Hematopoietic multipotent progenitor cell treated with erythropoietin and hydrocortisone succinate and interleukin-3 and kit ligand, for 17 days (in vitro differentiated cells): Measurements from ENCODE around the gene EMC8.
A peak's percentile ranks its signal among the peaks of the same experiment; 100 is the strongest.
"Not testable (repeated sequence)": the region's sequence is repeated elsewhere in the genome, so short reads cannot be mapped to it uniquely, and the experiment has no call there.

Experiments used
- DNase-seq: peaks from one replicate; pipeline ENCODE4 v3.0.0-alpha.2; 2015; ENCODE audit warnings: low spot score

Gene EMC8

GRCh38 chr16:85799497-85800320, at the start of gene EMC8, which contains the start of gene COX4I1:
EMC8 (minus strand) TSS chr16:85799544; CDS start chr16:85799295, 249 bp downstream.
COX4I1 (plus strand) TSS chr16:85799695; CDS start chr16:85801206, 1,511 bp downstream.
- peak; percentile 88 for DNase-seq

- no peak for DNase-seq
Measured at GRCh38 chr16:85848986-85849385, 49.6 kb upstream of the EMC8 start.

- no peak for DNase-seq
Measured at GRCh38 chr16:85847681-85848601, 48.6 kb upstream of the EMC8 start.

GRCh38 chr16:85847036-85847435, 47.7 kb upstream of the EMC8 start:
- DNase-seq = no peak

- DNase-seq = no peak
Measured at GRCh38 chr16:85846461-85846860, 47.1 kb upstream of the EMC8 start.

GRCh38 chr16:85845266-85845665, 45.9 kb upstream of the EMC8 start:
- DNase-seq = no peak

GRCh38 chr16:85844786-85845185, 45.4 kb upstream of the EMC8 start:
- DNase-seq = no peak

- DNase-seq = no peak
Measured at GRCh38 chr16:85844169-85844481, 44.8 kb upstream of the EMC8 start.

- DNase-seq = no peak
Measured at GRCh38 chr16:85843471-85844168, 44.3 kb upstream of the EMC8 start.

GRCh38 chr16:85842848-85843247, 43.5 kb upstream of the EMC8 start:
- DNase-seq = no peak

- no peak for DNase-seq
Measured at GRCh38 chr16:85842435-85842834, 43.1 kb upstream of the EMC8 start.

- DNase-seq = no peak
Measured at GRCh38 chr16:85840801-85841200, 41.5 kb upstream of the EMC8 start.

GRCh38 chr16:85840395-85840794, 41.1 kb upstream of the EMC8 start:
- DNase-seq = no peak

GRCh38 chr16:85839681-85840240, 40.4 kb upstream of the EMC8 start:
- DNase-seq = no peak

GRCh38 chr16:85838876-85839585, 39.7 kb upstream of the EMC8 start:
- no peak for DNase-seq

- no peak for DNase-seq
Measured at GRCh38 chr16:85838381-85838780, 39.0 kb upstream of the EMC8 start.

GRCh38 chr16:85837654-85838053, 38.3 kb upstream of the EMC8 start:
- DNase-seq = not testable (repeated sequence)

GRCh38 chr16:85836706-85837582, 37.6 kb upstream of the EMC8 start:
- no peak for DNase-seq

GRCh38 chr16:85835956-85836705, 36.8 kb upstream of the EMC8 start:
- DNase-seq = no peak
